ENCODE measurements around the gene TMEM106B.
"Not testable (repeated sequence)": the region's sequence is repeated elsewhere in the genome, so short reads cannot be mapped to it uniquely, and the experiment has no call there.

DNA sequence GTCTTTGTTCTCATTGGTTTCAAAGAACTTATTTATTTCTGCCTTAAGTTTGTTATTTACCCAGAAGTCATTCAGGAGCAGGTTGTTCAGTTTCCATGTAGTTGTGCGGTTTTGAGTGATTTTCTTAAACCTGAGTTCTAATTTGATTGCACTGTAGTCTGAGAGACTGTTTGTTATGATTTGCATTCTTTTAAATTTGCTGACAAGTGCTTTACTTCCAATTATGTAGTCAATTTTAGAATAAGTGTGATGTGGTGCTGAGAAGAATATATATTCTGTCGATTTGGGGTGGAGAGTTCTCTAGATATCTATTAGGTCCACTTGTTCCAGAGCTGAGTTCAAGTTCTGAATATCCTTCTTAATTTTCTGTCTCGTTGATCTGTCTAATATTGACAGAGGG lies 43.0 kb upstream of the TMEM106B start:
- TF ChIP-seq POLR2A (IDR thresholded peaks at IDR 0.05), result not testable (repeated sequence)
- TF ChIP-seq, protein P1, sequence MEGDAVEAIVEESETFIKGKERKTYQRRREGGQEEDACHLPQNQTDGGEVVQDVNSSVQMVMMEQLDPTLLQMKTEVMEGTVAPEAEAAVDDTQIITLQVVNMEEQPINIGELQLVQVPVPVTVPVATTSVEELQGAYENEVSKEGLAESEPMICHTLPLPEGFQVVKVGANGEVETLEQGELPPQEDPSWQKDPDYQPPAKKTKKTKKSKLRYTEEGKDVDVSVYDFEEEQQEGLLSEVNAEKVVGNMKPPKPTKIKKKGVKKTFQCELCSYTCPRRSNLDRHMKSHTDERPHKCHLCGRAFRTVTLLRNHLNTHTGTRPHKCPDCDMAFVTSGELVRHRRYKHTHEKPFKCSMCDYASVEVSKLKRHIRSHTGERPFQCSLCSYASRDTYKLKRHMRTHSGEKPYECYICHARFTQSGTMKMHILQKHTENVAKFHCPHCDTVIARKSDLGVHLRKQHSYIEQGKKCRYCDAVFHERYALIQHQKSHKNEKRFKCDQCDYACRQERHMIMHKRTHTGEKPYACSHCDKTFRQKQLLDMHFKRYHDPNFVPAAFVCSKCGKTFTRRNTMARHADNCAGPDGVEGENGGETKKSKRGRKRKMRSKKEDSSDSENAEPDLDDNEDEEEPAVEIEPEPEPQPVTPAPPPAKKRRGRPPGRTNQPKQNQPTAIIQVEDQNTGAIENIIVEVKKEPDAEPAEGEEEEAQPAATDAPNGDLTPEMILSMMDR (IDR thresholded peaks at IDR 0.05), result not testable (repeated sequence)
